Bronchial epithelial cell (primary cell): ENCODE measurements around the gene TMEM213. TPM values are rescaled to one million over a fixed set of nuclear protein-coding genes. Genes with fewer than 3 reads are reported as not detected.

Experiments
- DNase-seq: peaks from one replicate; pipeline ENCODE4 v3.0.0-alpha.2; 2010; ENCODE audit warnings: low read depth
- FAIRE-seq: peaks from 2 replicates; lab custom pipeline; 2011; peaks lifted over from hg19 to GRCh38; lab: Jason Lieb, UNC
- H3K27me3 ChIP-seq: 2 replicates; pipeline ENCODE4 v1.5.1; 2011; ENCODE audit warnings: low read length; ENCODE audit not compliant: control insufficient read depth, insufficient read depth
- H3K36me3 ChIP-seq: 2 replicates; pipeline ENCODE4 v1.5.1; 2011; ENCODE audit warnings: low read length; ENCODE audit not compliant: control insufficient read depth, insufficient read depth
- H3K4me3 ChIP-seq: 2 replicates; pipeline ENCODE4 v1.5.1; 2011; ENCODE audit warnings: mild to moderate bottlenecking, low read depth, low read length, control low read depth
- total RNA-seq: library from RNA; depleted of rRNA; stranded (reverse); fragments of >200 nt; gene quantifications from 2 replicates; pipeline ENCODE4 v1.2.1, GENCODE V29; 2014
- TF ChIP-seq, protein P1 (sequence below): IDR thresholded peaks from 2 replicates; pipeline ENCODE4 v1.5.1; 2011; ENCODE audit warnings: mild to moderate bottlenecking, moderate library complexity, low read length, control low read depth, inconsistent platforms; ENCODE audit not compliant: insufficient read depth, severe bottlenecking

TMEM213 gene
- total RNA-seq, 1 donor from 2014 or later = not detected

DNA sequence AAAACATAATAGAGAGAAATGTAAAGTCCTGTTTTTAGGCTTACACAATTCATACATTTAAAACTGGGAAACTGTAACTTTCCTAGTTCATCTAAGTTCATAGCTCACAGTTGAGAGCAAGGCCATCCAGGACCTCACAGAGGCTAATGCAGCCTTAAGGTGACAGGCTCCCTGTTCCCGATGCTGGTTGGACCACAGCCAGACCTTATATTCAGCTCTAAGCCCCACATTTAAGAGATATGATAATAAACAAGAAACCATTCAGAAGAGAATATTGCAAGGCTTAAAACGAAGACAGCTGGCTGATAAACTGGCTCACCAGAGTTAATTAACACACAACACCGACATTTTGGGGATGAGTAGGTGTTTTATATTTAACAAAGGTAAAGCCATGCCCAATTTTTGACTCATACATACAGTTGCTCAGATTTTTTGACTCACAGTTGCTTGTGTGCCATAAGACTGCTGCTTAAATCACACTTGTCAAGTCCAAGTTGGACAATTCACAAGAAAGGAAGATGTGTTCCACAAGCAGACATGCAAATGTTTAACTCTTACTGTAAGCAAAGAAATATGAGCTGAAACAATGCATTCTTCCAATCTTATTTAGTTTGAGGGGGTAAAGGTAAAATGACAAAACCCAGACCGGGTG, 41.1 kb upstream of the TMEM213 start:
- peak; percentile 43 for DNase-seq
- FAIRE-seq = no peak
- TF ChIP-seq, protein P1, sequence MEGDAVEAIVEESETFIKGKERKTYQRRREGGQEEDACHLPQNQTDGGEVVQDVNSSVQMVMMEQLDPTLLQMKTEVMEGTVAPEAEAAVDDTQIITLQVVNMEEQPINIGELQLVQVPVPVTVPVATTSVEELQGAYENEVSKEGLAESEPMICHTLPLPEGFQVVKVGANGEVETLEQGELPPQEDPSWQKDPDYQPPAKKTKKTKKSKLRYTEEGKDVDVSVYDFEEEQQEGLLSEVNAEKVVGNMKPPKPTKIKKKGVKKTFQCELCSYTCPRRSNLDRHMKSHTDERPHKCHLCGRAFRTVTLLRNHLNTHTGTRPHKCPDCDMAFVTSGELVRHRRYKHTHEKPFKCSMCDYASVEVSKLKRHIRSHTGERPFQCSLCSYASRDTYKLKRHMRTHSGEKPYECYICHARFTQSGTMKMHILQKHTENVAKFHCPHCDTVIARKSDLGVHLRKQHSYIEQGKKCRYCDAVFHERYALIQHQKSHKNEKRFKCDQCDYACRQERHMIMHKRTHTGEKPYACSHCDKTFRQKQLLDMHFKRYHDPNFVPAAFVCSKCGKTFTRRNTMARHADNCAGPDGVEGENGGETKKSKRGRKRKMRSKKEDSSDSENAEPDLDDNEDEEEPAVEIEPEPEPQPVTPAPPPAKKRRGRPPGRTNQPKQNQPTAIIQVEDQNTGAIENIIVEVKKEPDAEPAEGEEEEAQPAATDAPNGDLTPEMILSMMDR = no peak

GRCh38 chr7:138768241-138768640, 29.6 kb upstream of the TMEM213 start:
- FAIRE-seq (peak; percentile 36), DNase-seq (no peak)
- TF ChIP-seq, protein P1 = no peak
- no peak overlapping the region for H3K4me3 ChIP-seq
- H3K27me3 ChIP-seq = no peaks in the 10 kb centered on the region
- no peaks in the 10 kb centered on the region for H3K36me3 ChIP-seq

More for the DNA sequence above, 41.1 kb upstream of the TMEM213 start:
- H3K4me3 ChIP-seq = no peak overlapping the region
- H3K27me3 ChIP-seq = no peaks in the 10 kb centered on the region
- no peaks in the 10 kb centered on the region for H3K36me3 ChIP-seq

GRCh38 chr7:138770904-138771303, 26.9 kb upstream of the TMEM213 start:
- no peaks in the 10 kb centered on the region for H3K36me3 ChIP-seq
- DNase-seq (no peak), FAIRE-seq (no peak)
- TF ChIP-seq, protein P1 = no peak
- no peaks in the 10 kb centered on the region for H3K27me3 ChIP-seq
- H3K4me3 ChIP-seq = no peak overlapping the region

DNA sequence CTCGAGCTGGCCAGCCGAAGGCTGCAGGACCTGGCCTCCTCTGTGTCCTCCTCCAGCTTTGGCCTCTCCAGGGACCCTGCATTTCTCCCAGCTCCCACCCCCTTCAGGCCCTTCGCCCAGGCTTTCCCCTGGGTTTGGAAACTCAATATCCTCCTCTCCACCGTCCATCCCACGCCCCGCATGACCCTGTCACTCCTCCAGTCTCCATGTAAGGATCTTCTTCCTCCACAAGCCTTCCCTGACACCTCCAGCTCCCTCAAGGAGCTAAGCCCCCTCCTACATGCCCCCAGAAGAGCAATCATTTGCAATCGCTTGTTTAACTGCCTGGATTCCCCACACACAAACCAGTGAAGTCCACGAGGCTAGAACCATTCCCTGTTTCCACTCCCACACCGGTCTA, 24.6 kb upstream of the TMEM213 start:
- DNase-seq (no peak), FAIRE-seq (no peak)
- H3K36me3 ChIP-seq = no peaks in the 10 kb centered on the region
- TF ChIP-seq, protein P1 = no peak
- no peaks in the 10 kb centered on the region for H3K27me3 ChIP-seq
- no peak overlapping the region for H3K4me3 ChIP-seq

DNA sequence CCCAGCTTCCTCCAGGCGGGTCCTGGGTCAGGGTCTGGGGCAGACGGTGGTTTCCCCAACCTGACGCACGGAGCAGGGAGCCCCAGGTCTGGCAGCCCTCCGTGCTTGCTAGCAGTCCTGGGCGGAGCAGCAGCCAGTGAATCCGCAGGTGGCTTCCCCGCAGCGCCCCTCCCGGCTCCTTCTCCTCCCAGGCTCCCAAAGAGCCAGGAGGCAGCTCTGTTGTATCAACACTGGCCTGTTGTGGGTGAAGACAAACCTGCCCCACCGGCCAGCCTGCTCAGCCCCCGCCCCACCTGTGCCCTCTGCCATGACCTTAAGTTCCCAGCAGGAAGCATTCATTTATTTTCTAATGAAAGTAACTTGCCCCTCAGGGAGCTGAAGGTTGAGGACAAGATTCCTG, 24.0 kb upstream of the TMEM213 start:
- no peak overlapping the region for H3K4me3 ChIP-seq
- TF ChIP-seq, protein P1 = no peak
- DNase-seq (no peak), FAIRE-seq (no peak)
- H3K36me3 ChIP-seq = no peaks in the 10 kb centered on the region
- H3K27me3 ChIP-seq = no peaks in the 10 kb centered on the region

DNA sequence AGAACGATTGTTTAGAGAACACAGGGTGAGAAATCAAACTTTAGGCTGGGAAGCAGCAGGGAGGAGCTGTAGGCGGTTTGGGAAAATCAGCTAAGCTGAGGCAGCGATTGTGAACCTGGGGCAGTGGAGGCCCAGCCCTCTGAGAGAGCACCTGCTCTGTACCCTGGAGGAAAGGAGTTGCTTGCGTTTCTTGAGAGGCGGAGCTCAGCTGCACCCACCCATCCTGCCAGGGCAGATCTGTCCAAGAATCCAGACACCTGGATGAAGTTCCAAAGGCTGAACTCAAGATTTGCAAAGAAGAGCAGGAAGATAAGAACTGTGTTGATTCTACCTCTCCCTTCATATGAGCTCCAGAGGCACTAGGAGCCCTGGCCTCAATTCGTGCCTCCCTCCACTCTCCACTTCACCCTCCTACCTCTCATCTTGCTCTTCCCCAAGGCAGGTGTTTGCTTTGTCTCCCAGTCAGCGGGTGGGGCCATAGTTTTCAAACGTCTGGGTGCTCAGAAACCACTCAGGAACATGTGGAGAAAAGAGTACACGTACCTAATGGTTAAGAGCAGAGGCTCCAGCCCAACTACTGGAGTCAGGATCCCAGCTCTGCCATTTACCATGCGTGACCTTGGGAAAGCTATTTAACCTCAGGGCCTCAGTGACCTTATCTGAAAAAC, 21.5 kb upstream of the TMEM213 start:
- TF ChIP-seq, protein P1 = no peak
- FAIRE-seq = no peak
- Histone ChIP-seq H3K36me3 (no peaks in the 10 kb centered on the region), H3K27me3 (no peaks in the 10 kb centered on the region), H3K4me3 (no peak overlapping the region)
- no peak for DNase-seq
